NB4 (cell line): ENCODE data around the gene ZNF423.

ENCODE experiments used
- DNase-seq: peaks from one replicate; pipeline ENCODE4 v3.0.0; 2010; ENCODE audit warnings: low read depth
- H3K4me3 ChIP-seq: one replicate; pipeline ENCODE4 v1.5.1; 2011; ENCODE audit warnings: mild to moderate bottlenecking, low read depth, low read length, moderate library complexity
- MYC ChIP-seq: IDR thresholded peaks from 2 replicates; pipeline ENCODE4 v1.6.1; 2011; ENCODE audit warnings: low read depth, low read length
- POLR2A ChIP-seq: IDR thresholded peaks from 2 replicates; pipeline ENCODE4 v1.6.1; 2011; ENCODE audit warnings: mild to moderate bottlenecking; ENCODE audit not compliant: insufficient read length; ENCODE audit errors: extremely low read depth
- TF ChIP-seq, protein P1 (sequence below): IDR thresholded peaks from one replicate; pipeline ENCODE4 v1.5.1; 2012; ENCODE audit warnings: low read depth, low read length
- TF ChIP-seq, protein P2 (sequence below): IDR thresholded peaks from 2 replicates; pipeline ENCODE4 v1.6.1; 2011; ENCODE audit warnings: low read depth, low read length

Gene ZNF423

DNA sequence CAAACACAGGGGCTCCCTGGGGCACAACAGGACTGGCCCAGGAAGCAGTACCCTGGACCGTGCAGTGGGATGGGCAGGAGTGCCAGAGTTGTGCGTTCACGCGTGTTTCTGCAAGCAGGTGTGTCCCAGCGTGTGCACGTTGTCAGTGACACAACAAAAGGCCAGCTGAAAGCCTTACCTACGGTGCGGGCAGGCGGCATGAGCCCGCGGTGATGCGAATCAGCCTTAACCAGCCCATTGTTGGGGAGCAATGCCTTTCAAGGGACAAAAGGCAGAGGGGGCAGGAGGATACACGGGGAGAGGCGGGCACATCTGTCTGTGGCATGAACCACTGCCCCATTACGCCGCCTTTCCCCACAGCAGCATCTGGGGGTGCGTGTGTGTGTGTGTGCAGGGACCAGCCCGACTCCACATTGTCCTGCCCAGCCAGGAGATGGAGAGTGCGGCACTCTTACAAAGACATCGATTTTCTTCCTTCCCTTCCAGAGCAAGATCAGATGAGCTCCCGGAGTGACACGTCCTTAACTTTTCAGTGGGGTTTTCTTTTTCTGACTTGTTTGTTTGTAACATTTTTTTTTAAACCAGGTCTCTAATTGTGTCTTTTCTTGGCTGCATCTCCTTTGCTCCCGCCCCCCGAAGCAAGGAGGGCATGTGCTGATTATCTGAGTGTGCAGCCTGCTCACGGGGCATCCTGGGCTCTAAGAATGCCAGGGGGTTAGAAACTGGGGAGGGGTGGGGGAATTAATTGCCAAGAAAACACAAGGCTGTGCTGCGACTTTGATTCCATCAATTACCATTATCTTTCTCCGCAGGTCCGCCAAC lies 158.1 kb downstream of the ZNF423 start:
- TF ChIP-seq, protein P1, sequence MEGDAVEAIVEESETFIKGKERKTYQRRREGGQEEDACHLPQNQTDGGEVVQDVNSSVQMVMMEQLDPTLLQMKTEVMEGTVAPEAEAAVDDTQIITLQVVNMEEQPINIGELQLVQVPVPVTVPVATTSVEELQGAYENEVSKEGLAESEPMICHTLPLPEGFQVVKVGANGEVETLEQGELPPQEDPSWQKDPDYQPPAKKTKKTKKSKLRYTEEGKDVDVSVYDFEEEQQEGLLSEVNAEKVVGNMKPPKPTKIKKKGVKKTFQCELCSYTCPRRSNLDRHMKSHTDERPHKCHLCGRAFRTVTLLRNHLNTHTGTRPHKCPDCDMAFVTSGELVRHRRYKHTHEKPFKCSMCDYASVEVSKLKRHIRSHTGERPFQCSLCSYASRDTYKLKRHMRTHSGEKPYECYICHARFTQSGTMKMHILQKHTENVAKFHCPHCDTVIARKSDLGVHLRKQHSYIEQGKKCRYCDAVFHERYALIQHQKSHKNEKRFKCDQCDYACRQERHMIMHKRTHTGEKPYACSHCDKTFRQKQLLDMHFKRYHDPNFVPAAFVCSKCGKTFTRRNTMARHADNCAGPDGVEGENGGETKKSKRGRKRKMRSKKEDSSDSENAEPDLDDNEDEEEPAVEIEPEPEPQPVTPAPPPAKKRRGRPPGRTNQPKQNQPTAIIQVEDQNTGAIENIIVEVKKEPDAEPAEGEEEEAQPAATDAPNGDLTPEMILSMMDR = no peak
- TF ChIP-seq POLR2A (no peak), MYC (no peak)
- TF ChIP-seq, protein P2, sequence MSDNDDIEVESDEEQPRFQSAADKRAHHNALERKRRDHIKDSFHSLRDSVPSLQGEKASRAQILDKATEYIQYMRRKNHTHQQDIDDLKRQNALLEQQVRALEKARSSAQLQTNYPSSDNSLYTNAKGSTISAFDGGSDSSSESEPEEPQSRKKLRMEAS = no peak
- no peak overlapping the region for H3K4me3 ChIP-seq
- DNase-seq = no peak

DNA sequence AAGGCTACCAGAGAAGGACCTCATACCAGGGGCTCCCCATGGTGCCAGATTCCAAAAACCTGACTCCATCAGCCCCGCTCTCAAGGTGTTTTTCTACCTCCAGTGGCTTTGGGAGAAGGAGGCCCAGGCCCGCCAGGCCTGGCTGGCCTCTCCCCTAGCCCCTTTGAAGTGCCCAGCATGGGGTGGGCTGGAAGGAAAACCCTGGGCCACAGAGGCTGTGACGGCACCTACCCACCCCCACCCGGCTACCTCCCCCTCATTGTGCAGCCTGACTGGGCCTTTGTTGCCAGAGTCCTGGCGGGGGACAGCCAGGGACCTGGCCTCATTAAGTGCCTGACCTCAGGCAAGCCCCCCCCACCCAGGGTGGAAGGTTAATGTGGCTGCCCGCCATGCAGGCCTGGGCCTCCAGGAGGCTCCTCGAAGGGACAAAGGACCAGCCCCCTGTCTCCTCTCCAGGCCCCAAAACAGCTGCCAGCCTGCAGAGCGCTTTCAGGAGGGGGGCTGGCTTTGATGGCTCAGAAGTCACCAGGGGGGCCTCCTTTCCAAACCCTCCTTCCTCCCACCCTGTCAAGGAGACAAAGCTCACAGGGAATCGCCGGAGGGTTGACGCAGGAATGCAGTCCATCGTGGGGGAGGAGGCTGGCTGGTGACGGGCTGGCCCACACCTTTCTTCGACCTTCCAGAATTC lies 159.4 kb downstream of the ZNF423 start:
- DNase-seq = no peak
- TF ChIP-seq, protein P2 = no peak
- TF ChIP-seq POLR2A (no peak), MYC (no peak)
- TF ChIP-seq, protein P1 = no peak
- no peak overlapping the region for H3K4me3 ChIP-seq

DNA sequence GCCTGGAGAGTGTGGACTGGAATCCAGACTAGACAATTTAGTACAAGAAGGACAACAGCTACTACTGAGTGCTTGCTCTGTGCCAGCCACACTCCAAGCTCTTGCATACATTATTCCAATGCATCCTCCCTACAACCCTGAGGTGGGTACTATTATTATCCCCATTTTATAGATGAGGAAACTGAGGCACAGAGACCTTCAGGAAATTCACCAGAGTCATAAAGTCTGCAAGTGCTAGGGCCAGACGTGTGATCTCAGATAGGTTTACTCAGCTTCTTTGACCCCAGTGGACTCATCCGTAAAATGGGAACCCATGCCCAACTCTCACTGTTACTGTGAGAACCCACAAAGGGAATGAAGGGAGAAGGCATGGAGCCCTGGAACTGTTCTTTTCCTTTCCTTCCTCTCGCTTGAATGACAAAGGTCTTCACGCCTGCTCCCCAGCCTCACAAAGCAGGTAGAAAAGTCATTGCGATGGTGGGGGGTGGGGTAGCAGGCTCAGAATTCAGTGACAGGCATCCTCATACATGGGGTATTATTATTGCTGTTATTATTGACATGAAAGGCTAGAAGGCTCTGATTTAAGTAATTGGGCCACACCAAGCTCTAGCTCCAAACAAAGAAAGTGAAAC lies 160.0 kb downstream of the ZNF423 start:
- TF ChIP-seq MYC (no peak), POLR2A (no peak)
- TF ChIP-seq, protein P1 = no peak
- TF ChIP-seq, protein P2 = no peak
- no peak overlapping the region for H3K4me3 ChIP-seq
- DNase-seq = no peak

DNA sequence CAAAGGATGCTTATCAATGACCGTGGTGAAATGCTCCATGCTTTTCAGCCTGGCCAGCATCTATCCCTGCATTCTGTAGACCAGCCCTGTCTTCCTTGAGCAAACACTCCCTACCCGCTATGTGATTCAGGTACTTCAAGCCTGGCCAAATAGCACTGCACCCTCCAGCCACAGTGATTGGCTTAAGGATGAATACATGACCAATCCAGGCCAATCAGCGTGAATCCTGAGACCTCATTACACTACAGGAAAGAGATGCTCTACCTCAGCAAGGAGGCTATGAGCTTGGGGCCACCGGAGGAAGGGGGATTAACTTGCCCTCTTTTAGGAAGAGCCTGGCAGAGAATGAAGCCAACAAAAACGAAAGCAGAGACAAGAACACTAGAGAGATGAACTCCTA lies 162.5 kb downstream of the ZNF423 start:
- no peak overlapping the region for H3K4me3 ChIP-seq
- TF ChIP-seq, protein P2 = no peak
- TF ChIP-seq MYC (no peak), POLR2A (no peak)
- TF ChIP-seq, protein P1 = no peak
- DNase-seq = no peak

DNA sequence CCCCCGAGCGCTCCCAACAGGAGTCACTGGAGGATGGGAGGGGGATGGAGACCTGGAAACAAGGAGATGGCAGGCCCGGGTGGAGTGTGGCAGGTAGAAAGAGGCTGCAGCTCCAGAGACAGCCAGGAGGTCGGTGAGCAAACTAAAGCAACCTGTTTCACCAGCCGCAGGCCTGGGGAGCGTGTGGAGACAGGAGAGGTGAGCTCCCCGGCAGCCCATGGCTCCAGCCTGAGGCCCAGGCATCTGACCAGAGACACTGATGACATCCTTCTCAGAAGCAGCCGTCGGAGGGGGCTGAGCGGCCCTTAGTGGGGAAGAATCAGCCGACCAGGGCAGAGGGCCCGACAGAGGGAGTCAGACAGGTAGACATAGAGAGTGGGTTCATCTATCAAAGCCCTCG lies 165.1 kb downstream of the ZNF423 start:
- no peak overlapping the region for H3K4me3 ChIP-seq
- DNase-seq = no peak
- TF ChIP-seq, protein P2 = no peak
- TF ChIP-seq POLR2A = no peak
- TF ChIP-seq, protein P1 = no peak
- TF ChIP-seq MYC = no peak
